Measurements from ENCODE around the gene APC. TPM values are rescaled to one million over a fixed set of nuclear protein-coding genes. Genes with fewer than 3 reads are reported as not detected.

APC gene
- total RNA-seq, 4 donors from 2014 or later, result 70.4 to 91.9 (median 83.1) TPM

DNA sequence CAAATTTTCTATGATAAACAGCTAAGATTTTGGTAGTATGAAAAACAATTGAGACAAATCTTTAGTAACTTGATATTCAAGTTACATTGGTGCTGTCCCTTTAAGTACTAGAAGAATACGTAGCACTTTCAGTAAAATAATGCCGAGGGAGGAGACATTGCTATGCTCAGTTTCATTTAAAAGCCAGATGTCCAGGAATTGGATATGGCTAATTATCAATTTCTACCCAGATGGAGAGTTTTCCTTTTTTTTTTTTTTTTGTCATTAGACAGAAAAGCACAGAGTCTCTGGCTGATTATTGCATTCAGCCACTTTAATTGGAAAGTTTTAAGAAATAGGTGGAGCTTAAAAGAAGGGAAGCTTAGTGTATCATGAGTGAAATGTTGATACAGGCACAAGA is 40.4 kb upstream of the APC start:
- Histone ChIP-seq H3K4me3 (no peak overlapping the region), H3K27ac (no peak overlapping the region), H3K36me3 (no peaks in the 10 kb centered on the region), H3K4me1 (no peaks in the 10 kb centered on the region), H3K9me3 (no peaks in the 10 kb centered on the region), H3K27me3 (no peaks in the 10 kb centered on the region)
- 15 to 19% methylated on average over 2 of the region's 2 CpGs for WGBS, 2 donors
- no peak for DNase-seq (ENCODE audit: low spot score in 2 of 2)
- no peak for TF ChIP-seq POLR2A (IDR thresholded peaks at IDR 0.05)
- TF ChIP-seq, protein P1, sequence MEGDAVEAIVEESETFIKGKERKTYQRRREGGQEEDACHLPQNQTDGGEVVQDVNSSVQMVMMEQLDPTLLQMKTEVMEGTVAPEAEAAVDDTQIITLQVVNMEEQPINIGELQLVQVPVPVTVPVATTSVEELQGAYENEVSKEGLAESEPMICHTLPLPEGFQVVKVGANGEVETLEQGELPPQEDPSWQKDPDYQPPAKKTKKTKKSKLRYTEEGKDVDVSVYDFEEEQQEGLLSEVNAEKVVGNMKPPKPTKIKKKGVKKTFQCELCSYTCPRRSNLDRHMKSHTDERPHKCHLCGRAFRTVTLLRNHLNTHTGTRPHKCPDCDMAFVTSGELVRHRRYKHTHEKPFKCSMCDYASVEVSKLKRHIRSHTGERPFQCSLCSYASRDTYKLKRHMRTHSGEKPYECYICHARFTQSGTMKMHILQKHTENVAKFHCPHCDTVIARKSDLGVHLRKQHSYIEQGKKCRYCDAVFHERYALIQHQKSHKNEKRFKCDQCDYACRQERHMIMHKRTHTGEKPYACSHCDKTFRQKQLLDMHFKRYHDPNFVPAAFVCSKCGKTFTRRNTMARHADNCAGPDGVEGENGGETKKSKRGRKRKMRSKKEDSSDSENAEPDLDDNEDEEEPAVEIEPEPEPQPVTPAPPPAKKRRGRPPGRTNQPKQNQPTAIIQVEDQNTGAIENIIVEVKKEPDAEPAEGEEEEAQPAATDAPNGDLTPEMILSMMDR (IDR thresholded peaks at IDR 0.05), result no peak
- TF ChIP-seq EP300 (IDR thresholded peaks at IDR 0.05), result no peak

DNA sequence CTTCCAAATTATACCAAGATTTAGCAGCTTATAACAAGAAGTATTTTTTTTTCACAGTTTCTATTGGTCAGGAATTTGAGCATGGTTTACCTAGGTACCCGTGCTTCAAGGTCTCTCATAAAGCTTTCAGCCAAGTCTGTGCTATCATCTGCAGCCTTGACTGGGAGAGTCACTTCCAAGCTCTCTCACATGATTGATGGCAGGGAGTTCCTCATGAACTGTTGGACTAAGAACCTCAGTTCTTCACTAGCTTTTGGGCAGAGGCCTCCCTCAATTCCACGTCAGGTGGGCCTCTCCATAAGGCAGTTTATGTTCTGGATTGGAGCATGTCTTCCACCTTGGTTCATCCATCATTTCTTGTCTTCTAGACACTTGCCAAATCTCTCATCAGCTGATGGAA is 39.9 kb upstream of the APC start:
- 75 to 84% methylated on average over 2 of the region's 2 CpGs for WGBS, 2 donors

DNA sequence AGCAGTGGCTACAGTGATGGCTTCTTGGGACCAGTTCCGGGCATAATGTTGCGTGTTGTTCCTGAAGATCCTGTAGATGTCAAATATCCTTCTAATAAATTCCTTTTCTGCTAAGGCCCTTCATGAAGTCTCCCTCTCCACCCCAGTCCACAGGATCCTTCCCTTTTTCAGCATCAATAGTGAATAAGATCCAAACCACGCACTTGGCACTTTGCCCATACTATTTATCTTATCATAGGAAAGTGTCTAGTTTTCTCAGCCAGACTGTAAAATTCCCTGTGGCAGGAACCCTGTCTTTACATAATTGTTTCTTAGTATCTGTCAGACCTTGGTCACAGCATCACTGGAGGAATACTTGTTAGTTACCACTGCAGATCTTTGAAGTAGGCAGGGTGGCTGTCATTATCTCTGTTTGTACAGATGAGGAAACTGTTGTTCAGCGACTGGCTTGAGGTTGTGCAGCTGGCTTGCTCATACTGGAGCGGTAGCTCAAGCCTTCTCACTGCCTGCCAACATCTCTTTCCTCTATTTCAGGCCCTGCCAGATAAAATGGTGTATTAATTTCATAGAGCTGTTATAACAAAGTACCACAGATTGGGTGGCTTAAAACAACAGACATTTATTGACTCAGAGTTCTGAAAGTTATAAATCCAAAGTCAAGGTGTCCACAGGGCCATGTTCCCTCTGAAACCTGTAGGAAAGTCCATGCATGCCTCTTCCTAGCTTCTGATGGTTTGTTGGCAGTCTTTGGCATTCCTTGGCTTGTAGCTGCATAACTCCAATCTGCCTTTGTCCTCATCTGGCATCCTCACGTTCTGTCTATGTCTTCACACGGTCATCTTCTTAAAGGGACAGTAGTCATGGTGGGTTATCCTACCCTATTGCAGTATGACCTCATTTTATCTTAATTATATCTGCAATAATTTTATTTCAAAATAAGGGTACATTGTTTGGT is 33.5 kb upstream of the APC start:
- H3K9me3 ChIP-seq, result no peaks in the 10 kb centered on the region
- no peaks in the 10 kb centered on the region for H3K36me3 ChIP-seq
- 50% methylated on average over 7 of the region's 7 CpGs for WGBS, 2 donors
- DNase-seq (ENCODE audit: low spot score in 2 of 2), result peak in 1 of 2 donors; percentile 30
- no peak overlapping the region for H3K4me3 ChIP-seq
- H3K27ac ChIP-seq, result peak overlapping the region in 1 of 4 donors; percentile 1
- peaks cover 0 to 14% (median 8%) of the 10 kb centered on the region in 4 donors for H3K4me1 ChIP-seq
- H3K27me3 ChIP-seq, result no peaks in the 10 kb centered on the region
- no peak for TF ChIP-seq POLR2A (IDR thresholded peaks at IDR 0.05)
- TF ChIP-seq EP300 (IDR thresholded peaks at IDR 0.05), result no peak
- TF ChIP-seq, protein P1 (IDR thresholded peaks at IDR 0.05), result no peak

More for the DNA sequence above, 39.9 kb upstream of the APC start:
- Histone ChIP-seq H3K9me3 (no peaks in the 10 kb centered on the region), H3K27me3 (no peaks in the 10 kb centered on the region), H3K27ac (no peak overlapping the region), H3K4me1 (no peaks in the 10 kb centered on the region), H3K36me3 (no peaks in the 10 kb centered on the region), H3K4me3 (no peak overlapping the region)
- DNase-seq (ENCODE audit: low spot score in 2 of 2), result no peak
- TF ChIP-seq, protein P1 (IDR thresholded peaks at IDR 0.05), result no peak
- TF ChIP-seq EP300 (IDR thresholded peaks at IDR 0.05) (no peak), POLR2A (IDR thresholded peaks at IDR 0.05) (no peak)

DNA sequence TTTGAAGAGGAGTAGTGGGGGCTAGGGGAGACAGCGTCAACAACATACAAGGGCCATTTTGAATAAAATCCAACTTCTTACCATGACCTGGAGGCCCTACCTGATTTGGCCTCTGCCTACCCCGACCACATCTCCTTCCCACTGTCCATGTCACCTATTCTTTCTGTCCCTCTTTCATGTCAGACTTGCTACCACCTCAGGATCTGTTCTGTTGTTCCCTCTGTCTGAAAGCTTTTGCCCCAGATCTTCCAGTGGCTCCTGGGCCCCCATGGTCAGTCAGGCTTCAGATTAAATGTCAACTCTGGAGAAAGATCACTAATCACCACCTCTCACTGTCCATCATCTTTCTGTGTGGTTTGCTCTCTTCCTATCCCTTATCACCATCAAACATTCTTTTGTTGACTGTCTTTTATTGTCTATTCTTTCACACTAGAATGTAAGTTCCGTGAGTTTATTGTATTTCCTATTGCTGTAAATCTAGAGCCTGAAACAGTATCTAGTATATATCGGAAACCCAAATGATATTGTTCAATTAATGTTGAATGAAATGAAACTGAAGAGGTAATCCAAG is 31.2 kb upstream of the APC start:
- peak overlapping the region; percentile 84 to 99 (median 91) for H3K4me3 ChIP-seq
- no peak for DNase-seq (ENCODE audit: low spot score in 2 of 2)
- 82 to 85% methylated on average over 4 of the region's 4 CpGs for WGBS, 2 donors
- H3K36me3 ChIP-seq, result no peaks in the 10 kb centered on the region
- no peaks in the 10 kb centered on the region for H3K27me3 ChIP-seq
- no peaks in the 10 kb centered on the region for H3K9me3 ChIP-seq
- TF ChIP-seq POLR2A (IDR thresholded peaks at IDR 0.05) (no peak), EP300 (IDR thresholded peaks at IDR 0.05) (no peak)
- TF ChIP-seq, protein P1 (IDR thresholded peaks at IDR 0.05), result no peak
- peaks cover 0 to 38% (median 21%) of the 10 kb centered on the region in 4 donors for H3K4me1 ChIP-seq
- H3K27ac ChIP-seq, result peak overlapping the region in 3 of 4 donors; percentile 92 to 96 (median 94)
